SJCRH30 (cell line): ENCODE data around the gene RAX. TPM values are rescaled to one million over a fixed set of nuclear protein-coding genes. Genes with fewer than 3 reads are reported as not detected.

Source experiments
- DNase-seq, 2 experiments: peaks; one replicate each; pipeline ENCODE4 v3.0.0-alpha.2; 2015 to 2020
- H3K27ac ChIP-seq: fragments of 250-450 bp; sonication (Bioruptor Pico); 2 replicates; pipeline ENCODE4 v1.5.1; 2020; ENCODE audit warnings: mild to moderate bottlenecking, moderate library complexity
- H3K27me3 ChIP-seq: fragments of 250-450 bp; sonication (Bioruptor Pico); 2 replicates; pipeline ENCODE4 v1.5.1; 2020; ENCODE audit warnings: mild to moderate bottlenecking, moderate library complexity
- H3K36me3 ChIP-seq: fragments of 250-450 bp; sonication (Bioruptor Pico); 2 replicates; pipeline ENCODE4 v1.5.1; 2020; ENCODE audit warnings: mild to moderate bottlenecking, moderate library complexity
- H3K4me1 ChIP-seq: fragments of 250-450 bp; sonication (Bioruptor Pico); 2 replicates; pipeline ENCODE4 v1.5.1; 2020; ENCODE audit warnings: mild to moderate bottlenecking, moderate library complexity
- H3K4me3 ChIP-seq: fragments of 250-450 bp; sonication (Bioruptor Pico); 2 replicates; pipeline ENCODE4 v1.5.1; 2020; ENCODE audit warnings: mild to moderate bottlenecking, moderate library complexity
- H3K9me3 ChIP-seq: fragments of 250-450 bp; sonication (Bioruptor Pico); replicated peaks from 2 replicates; pipeline ENCODE4 v1.5.1; 2020; ENCODE audit warnings: mild to moderate bottlenecking, moderate library complexity
- total RNA-seq: library from RNA; depleted of rRNA; stranded (reverse); fragments of >200 nt; shearing (Covaris generic); gene quantifications from 2 replicates; pipeline ENCODE4 v1.2.3, GENCODE V29; 2014; rRNA removed

RAX gene
- not detected in 2 replicates for total RNA-seq

DNA sequence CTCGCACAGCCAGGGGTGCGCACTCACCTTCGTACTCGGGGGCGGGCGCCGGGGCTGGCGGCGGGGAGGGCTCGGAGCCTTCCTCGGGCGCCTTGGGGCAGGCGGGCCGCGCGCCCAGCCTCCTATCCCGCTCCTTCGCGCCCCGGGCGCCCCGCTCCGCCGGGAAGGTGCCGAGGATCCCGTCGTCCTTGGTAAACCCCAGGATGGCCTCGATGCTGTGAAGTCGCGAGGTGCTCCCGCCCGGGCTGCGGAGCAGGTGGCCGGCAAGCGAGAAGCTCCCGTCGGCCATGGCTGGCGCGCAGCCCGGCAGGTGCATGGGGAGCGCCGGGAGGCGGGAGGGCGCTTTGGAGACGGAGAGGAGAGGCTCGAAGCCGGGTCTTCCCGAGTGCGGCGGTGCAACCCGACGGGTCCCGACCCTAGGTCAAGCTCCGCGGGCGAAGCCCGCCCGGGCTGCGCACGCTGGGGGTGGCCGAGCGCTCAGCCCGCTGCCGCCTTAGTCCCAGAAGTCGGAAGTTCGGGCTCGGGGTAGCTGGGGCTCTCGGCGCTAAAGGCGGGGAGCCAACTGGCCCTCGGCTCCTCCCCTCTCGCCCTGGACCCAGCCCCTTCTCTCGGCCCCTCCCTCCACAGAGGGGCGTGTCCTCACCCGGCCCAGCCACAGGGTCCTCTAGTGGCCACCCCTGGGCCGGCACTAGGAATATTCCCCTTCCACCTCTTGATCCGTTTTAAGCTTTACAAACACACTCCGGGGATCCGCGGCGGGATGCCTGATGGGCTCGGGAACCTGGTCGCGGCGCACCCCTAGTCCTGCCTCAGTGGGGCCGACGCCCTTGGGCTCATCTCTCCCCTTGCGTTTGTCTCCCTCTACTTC is at the start of gene RAX:
TSS of gene RAX (minus strand) at position 564 of the 868 bp plus-strand sequence. CDS start at position 316, 248 bp downstream.
- Histone ChIP-seq H3K27ac (no peak within 1 kb of the TSS), H3K27me3 (no peaks in the 10 kb centered on the region), H3K9me3 (no peaks in the 10 kb centered on the region), H3K4me3 (no peak within 1 kb of the TSS), H3K4me1 (no peaks in the 10 kb centered on the region), H3K36me3 (no peaks in the 10 kb centered on the region)
- no peak for DNase-seq

DNA sequence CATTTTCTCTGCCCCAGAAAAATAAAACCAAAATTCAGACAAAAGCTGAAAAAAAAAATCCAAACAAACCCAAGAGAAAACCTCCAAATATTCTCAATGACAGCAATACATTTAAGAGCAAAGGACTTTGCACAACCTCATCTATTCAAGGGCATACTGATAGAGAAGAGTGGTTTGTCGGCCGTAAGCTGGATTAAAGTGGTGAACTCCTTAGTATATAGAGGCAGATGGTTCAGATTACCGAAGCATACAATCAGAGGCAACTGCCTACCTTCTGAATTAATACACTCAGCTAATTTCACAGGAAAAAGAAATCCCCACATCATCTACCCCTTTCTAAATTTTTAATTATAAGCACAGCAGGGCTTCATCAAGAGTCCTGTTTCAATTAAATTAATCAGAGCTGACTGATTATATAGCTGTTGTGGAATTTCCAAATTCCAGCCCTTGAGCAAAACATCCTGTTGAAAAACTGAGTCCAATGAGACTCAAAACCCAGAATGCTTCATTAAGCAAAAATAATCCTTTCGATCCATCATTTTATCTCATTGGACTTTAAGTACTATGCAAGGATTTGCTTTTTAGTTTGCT is 45.3 kb upstream of the RAX start, which contains the start of gene CPLX4:
TSS of gene CPLX4 (minus strand) at position 190 of the 591 bp plus-strand sequence. CDS start at position 3, 187 bp downstream.
- H3K4me1 ChIP-seq, result no peaks in the 10 kb centered on the region
- no peaks in the 10 kb centered on the region for H3K27me3 ChIP-seq
- DNase-seq, result no peak
- no peaks in the 10 kb centered on the region for H3K9me3 ChIP-seq
- H3K36me3 ChIP-seq, result no peaks in the 10 kb centered on the region
- H3K27ac ChIP-seq, result no peak within 1 kb of the TSS
- H3K4me3 ChIP-seq, result no peak within 1 kb of the TSS

DNA sequence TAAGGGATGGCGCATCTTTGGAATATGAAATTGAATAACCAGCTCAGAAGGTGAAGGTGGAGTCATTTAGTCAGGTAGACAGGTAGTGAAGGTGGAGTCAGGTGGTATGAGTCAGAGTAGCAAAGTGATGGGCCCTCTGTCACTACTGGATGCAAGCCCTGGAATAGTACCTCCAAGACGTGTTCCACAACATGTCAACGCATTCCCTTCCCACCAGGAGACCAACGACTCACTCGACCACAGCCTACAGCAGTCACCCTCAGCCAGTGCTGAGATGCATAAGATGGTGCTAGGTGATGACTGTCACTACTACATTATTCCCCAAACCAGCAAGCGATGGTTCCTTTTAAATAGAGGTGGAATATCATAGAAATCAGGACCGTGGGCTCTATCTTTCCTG is 38.4 kb upstream of the RAX start:
- no peak for DNase-seq
- no peaks in the 10 kb centered on the region for H3K4me1 ChIP-seq
- H3K36me3 ChIP-seq, result no peaks in the 10 kb centered on the region
- H3K9me3 ChIP-seq, result no peaks in the 10 kb centered on the region
- no peaks in the 10 kb centered on the region for H3K27me3 ChIP-seq
- H3K27ac ChIP-seq, result no peak overlapping the region
- no peak overlapping the region for H3K4me3 ChIP-seq

DNA sequence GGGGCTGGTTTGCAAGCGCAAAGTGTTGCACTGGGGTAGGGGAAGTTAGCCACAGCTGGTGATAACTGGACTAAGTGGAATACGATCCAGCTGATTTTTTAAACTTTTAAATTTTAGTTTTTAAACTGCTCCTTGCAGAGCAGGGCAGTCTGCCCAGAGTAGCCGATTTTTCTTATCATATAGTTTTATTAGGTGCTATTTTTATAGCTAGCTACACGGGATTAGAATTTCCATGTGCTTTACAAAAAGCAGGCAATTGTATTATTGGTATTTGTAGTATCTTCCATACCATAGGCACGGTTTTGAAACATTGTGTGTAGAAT is 35.6 kb upstream of the RAX start:
- Histone ChIP-seq H3K27me3 (no peaks in the 10 kb centered on the region), H3K4me3 (no peak overlapping the region), H3K27ac (no peak overlapping the region), H3K9me3 (no peaks in the 10 kb centered on the region), H3K36me3 (no peaks in the 10 kb centered on the region), H3K4me1 (no peaks in the 10 kb centered on the region)
- DNase-seq, result no peak

DNA sequence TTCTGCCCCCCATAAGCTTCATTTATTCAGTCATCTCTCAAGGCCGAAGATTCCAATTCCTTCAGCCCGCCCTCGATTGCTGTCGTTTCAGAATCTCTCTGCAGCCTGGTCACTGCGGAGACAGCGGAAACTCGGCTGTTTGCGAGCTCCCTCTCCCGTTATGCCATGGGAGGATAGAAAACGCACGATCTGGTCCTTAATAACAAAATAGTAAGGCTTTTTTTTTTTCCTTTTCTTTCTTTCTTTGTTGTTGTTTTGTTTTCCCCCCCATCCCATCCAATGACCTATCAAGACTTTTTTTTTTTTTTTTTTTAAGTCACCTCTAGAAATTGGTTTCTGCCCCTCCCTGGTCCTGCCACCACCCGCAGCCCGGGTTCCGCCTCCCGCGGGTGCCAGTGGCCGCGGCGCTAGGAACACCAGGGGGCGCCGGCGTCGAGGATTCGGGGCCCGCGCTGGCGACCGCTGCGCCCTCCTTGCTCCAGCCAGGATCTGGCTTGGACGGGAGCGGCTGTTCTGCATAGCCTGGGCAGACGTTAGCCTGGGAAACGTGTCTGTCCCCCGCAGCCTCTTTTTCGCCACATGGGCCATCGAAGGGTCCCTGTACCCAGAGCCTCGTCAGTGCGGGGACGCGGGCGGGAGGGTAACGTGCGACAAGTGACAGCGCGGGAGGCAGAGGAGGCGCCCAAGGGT is 35.1 kb upstream of the RAX start:
- no peaks in the 10 kb centered on the region for H3K4me1 ChIP-seq
- no peak overlapping the region for H3K4me3 ChIP-seq
- H3K27ac ChIP-seq, result no peak overlapping the region
- DNase-seq, result peak; percentile 43 to 60
- no peaks in the 10 kb centered on the region for H3K9me3 ChIP-seq
- no peaks in the 10 kb centered on the region for H3K27me3 ChIP-seq
- no peaks in the 10 kb centered on the region for H3K36me3 ChIP-seq

DNA sequence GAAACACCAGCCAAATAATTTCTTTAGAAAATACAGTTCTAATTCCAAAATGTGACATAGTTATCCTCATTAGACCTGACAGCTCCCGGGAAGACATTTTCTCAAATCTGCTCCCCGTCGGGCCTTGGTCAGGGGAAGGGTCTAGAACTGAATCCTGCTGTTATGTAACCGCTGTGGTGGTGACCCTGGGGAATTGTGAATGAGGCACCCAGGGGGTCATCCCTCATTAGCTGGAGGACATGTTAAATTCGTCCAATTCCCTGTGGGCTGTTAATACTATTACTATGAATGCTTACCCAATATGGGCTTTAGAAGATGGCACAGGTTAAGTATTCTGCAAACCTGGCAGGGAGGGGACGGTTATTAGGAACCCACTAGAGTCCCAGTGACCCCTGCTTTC is 33.4 kb upstream of the RAX start:
- Histone ChIP-seq H3K4me1 (no peaks in the 10 kb centered on the region), H3K9me3 (no peaks in the 10 kb centered on the region), H3K4me3 (no peak overlapping the region), H3K27ac (no peak overlapping the region), H3K36me3 (no peaks in the 10 kb centered on the region), H3K27me3 (no peaks in the 10 kb centered on the region)
- no peak for DNase-seq

DNA sequence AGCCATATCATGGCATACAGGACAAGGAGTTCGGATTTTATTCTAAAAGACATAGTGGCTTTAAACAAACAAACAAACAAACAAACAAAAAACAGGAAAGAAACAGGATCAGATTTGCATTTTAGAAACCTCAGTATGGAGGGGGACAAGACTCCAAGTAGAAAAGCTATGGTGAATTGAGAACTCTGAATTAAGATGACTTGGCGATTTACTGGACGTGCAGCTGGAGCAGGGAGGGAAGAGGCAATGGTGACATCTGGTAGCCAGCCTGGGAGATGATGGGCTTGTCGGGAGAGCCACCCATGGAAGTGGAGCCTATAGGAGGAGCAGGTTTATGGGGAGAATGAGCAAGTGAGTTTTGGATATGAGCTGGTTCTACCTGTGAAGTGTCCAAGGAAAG is 32.0 kb upstream of the RAX start:
- H3K4me1 ChIP-seq, result no peaks in the 10 kb centered on the region
- H3K9me3 ChIP-seq, result no peaks in the 10 kb centered on the region
- H3K36me3 ChIP-seq, result no peaks in the 10 kb centered on the region
- H3K27ac ChIP-seq, result no peak overlapping the region
- no peak overlapping the region for H3K4me3 ChIP-seq
- no peak for DNase-seq
- H3K27me3 ChIP-seq, result no peaks in the 10 kb centered on the region

DNA sequence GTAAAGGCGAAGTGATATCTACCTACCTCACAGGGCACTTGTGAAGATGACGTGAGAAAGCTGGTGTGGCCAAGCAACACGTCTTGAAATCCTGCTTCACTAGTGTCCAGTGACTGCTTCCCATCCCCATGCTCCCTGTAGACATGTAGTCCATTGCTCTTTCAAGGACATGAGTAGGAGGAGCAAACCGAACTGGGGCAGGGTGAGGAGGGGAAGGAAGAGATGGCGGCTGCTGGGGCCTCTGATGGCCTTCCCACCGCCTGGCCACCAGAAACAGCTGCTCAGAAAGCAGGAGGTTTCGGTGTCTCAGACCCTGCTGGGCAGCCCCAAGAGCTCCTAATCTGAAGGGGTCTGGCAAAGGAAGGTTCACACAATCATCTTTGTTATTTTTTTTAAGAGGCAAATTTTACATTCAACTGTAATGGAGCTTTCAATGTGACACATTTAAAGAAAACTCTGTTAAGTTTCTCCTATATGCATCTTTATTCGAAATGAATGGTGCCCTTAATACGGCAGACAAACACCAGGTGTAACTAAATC is 30.5 kb upstream of the RAX start:
- no peaks in the 10 kb centered on the region for H3K36me3 ChIP-seq
- H3K27me3 ChIP-seq, result no peaks in the 10 kb centered on the region
- no peak overlapping the region for H3K4me3 ChIP-seq
- no peaks in the 10 kb centered on the region for H3K9me3 ChIP-seq
- no peak overlapping the region for H3K27ac ChIP-seq
- no peaks in the 10 kb centered on the region for H3K4me1 ChIP-seq
- no peak for DNase-seq

DNA sequence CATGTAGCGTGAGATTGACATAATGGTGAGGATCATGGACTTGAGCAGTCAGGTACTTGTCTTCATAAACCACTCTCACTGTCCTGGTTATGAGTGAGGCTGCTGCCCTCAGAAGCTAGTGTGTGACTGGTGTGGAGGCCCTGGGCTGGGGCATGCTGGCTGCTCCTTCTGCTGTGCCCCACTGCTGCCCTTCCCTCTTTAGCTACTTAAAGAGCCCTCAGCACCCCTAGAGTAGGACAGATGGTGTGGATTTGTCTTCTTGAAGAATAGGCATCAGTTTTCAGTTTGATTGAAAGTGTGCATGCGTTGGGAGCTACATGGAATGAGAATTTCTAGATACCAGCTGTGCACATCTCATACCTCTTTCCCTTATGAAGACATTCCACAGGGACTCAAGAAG is 29.8 kb upstream of the RAX start:
- H3K36me3 ChIP-seq, result no peaks in the 10 kb centered on the region
- H3K4me3 ChIP-seq, result no peak overlapping the region
- no peaks in the 10 kb centered on the region for H3K9me3 ChIP-seq
- DNase-seq, result no peak
- no peak overlapping the region for H3K27ac ChIP-seq
- no peaks in the 10 kb centered on the region for H3K27me3 ChIP-seq
- H3K4me1 ChIP-seq, result no peaks in the 10 kb centered on the region

DNA sequence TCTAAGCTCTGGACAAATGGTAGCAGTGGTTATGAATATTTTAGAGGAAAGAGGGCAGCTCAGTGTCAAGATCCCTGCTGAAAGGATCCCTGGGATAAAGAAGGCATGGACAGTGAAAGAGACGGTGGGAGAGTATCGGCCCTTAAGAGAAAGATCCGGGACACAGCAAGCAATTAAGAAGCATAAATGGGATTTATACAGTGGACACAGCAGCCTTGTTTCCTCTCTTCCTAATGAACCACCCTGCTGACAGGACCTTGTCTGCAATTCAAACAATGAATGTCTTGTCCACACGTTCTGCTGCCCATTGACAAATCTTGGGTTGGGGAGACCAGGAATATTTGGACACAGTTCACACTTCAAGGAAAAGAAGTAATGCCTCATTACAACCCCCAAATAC is 28.7 kb upstream of the RAX start:
- Histone ChIP-seq H3K4me1 (no peaks in the 10 kb centered on the region), H3K27me3 (no peaks in the 10 kb centered on the region), H3K27ac (no peak overlapping the region), H3K9me3 (no peaks in the 10 kb centered on the region), H3K36me3 (no peaks in the 10 kb centered on the region), H3K4me3 (no peak overlapping the region)
- no peak for DNase-seq

DNA sequence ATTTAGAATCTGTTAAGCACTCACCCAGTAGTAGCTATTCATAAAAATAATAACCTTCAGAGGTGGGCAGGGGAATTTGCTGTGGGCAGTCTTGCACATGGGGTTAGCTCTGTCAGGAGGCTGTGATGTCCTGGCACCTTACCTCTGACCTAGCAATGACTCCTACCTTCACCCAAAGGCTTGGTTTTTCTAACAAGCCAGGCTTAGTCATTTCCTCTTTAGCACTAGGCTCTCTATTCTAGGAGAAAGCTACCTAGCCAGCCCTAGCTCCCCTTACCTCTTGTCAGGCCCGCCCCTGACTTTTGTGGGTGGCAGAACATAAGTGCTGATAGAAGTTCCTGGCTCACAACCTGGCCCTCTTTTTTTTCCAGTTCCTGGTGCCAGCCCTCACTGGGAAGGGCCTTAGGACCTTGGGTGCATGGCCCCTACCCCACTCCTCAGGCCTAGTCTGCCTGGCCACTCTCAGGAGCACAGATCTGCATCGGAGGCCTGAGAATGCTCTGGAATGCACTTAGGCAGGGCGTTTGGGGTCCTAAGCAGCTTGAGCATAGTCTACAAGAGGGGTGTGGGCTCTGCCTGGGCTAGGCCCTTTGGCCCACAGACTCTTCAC is 27.5 kb upstream of the RAX start:
- Histone ChIP-seq H3K4me3 (no peak overlapping the region), H3K27me3 (no peaks in the 10 kb centered on the region), H3K27ac (no peak overlapping the region), H3K9me3 (no peaks in the 10 kb centered on the region), H3K4me1 (no peaks in the 10 kb centered on the region), H3K36me3 (no peaks in the 10 kb centered on the region)
- no peak for DNase-seq

DNA sequence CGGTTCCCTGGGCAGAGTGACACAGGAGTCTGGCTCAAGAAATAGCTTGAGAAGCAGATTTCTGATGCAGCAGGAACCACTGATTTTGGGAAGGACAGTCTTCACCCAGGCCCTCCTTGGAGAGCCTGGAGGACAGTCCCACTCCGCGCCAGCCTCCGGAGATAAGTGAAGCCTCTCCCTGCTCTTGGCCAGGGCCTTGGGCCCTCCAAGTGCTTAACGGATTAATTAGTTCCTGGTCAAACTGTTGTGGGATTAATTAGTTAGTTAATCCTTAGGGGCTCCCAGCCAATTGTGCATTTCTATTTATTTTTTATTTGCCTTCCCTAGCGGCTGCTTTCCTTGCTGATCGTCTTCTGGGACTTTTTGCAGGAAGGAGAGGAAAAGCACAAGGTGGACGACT is 25.6 kb upstream of the RAX start:
- no peak overlapping the region for H3K4me3 ChIP-seq
- no peaks in the 10 kb centered on the region for H3K4me1 ChIP-seq
- H3K36me3 ChIP-seq, result no peaks in the 10 kb centered on the region
- DNase-seq, result no peak
- H3K9me3 ChIP-seq, result no peaks in the 10 kb centered on the region
- no peak overlapping the region for H3K27ac ChIP-seq
- no peaks in the 10 kb centered on the region for H3K27me3 ChIP-seq

DNA sequence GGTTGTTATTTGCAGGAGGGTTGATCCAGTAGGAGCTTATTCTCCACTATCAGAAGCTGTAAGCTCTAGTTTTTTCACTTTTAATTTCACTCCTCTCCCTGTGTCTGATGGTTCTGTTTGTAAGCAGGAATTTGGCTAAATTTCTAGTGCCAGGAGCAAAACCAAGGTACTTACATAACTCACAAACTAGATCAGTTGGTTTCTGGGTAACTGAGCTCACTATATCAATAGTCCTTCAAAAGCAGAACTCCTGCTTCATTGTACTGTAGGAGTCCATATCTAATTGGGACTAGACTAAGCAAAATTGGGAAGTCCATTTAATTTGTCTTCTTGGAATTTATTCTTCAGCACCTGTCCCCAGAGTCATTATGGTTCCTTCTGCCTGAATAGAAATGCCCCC is 20.1 kb upstream of the RAX start:
- no peaks in the 10 kb centered on the region for H3K27me3 ChIP-seq
- H3K4me1 ChIP-seq, result no peaks in the 10 kb centered on the region
- no peak overlapping the region for H3K4me3 ChIP-seq
- H3K9me3 ChIP-seq, result no peaks in the 10 kb centered on the region
- no peak overlapping the region for H3K27ac ChIP-seq
- H3K36me3 ChIP-seq, result no peaks in the 10 kb centered on the region
- DNase-seq, result no peak

DNA sequence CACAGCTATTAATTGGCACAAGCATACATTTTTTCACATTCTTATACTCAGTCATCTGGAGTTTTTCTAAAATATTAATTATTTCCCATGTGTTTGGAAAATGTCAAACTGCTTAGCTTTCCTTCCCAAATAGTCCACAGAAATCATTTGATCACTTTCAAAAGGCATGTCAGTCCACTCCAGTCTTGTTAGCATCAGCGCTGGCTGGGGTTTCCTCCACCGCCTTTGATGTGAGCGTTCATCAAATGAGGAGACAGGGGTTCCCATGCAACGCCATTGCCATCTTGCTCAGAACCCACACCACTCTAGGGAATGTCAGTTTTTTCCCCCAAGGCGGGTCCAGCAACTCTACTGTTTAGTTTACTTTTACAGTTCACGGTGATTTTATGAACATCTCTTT is 13.1 kb upstream of the RAX start:
- Histone ChIP-seq H3K4me3 (no peak overlapping the region), H3K4me1 (no peaks in the 10 kb centered on the region), H3K27ac (no peak overlapping the region), H3K36me3 (no peaks in the 10 kb centered on the region), H3K9me3 (no peaks in the 10 kb centered on the region), H3K27me3 (no peaks in the 10 kb centered on the region)
- DNase-seq, result no peak

DNA sequence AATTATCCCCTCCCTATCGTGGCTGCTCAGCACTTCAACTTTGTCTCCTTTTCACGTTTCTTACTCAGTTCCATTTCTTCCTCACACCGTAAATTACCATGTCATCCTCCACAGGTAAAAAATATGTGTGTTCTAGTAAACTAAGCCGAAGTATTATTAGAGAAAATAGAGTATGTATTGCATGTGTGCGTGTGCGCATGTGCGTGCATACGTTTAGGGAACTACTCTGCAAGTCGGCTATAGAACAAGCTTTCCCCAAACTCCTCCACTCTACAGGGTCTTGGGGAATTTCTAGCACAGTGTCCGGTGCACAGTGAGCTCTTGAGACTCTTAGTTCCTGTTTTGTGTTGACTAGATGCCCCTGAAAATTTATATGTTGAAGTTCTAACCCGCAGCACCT is 9.1 kb upstream of the RAX start:
- Histone ChIP-seq H3K36me3 (no peaks in the 10 kb centered on the region), H3K9me3 (no peaks in the 10 kb centered on the region), H3K4me3 (no peak overlapping the region), H3K4me1 (no peaks in the 10 kb centered on the region), H3K27ac (no peak overlapping the region), H3K27me3 (no peaks in the 10 kb centered on the region)
- no peak for DNase-seq
